ENCODE data around the gene BEGAIN. TPM values are rescaled to one million over a fixed set of nuclear protein-coding genes. Genes with fewer than 3 reads are reported as not detected.
A peak's percentile ranks its signal among the peaks of the same experiment; 100 is the strongest.

The BEGAIN gene, protein sequence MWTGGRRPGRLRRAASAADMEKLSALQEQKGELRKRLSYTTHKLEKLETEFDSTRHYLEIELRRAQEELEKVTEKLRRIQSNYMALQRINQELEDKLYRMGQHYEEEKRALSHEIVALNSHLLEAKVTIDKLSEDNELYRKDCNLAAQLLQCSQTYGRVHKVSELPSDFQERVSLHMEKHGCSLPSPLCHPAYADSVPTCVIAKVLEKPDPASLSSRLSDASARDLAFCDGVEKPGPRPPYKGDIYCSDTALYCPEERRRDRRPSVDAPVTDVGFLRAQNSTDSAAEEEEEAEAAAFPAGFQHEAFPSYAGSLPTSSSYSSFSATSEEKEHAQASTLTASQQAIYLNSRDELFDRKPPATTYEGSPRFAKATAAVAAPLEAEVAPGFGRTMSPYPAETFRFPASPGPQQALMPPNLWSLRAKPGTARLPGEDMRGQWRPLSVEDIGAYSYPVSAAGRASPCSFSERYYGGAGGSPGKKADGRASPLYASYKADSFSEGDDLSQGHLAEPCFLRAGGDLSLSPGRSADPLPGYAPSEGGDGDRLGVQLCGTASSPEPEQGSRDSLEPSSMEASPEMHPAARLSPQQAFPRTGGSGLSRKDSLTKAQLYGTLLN
- total RNA-seq (0.42 TPM), polyA plus RNA-seq (1.0 TPM)
- long read RNA-seq, donor 1: 0 reads
- long read RNA-seq, donor 2: 0 reads
- long read RNA-seq, donor 3: 0 reads
- long read RNA-seq, donor 4: 0 reads
- long read RNA-seq, donor 5: 0 reads
- long read RNA-seq, donor 6: 0 reads
- long read RNA-seq, donor 7, partial matches to known transcripts: 0 of 1 reads
- long read RNA-seq, donor 7, other reads (novel, unspliced or antisense): 0 of 1 reads
- long read RNA-seq, donor 8, partial matches to known transcripts: 0 of 1 reads
- long read RNA-seq, donor 8, other reads (novel, unspliced or antisense): 0 of 1 reads
- long read RNA-seq, donor 9: 0 reads
- long read RNA-seq, donor 10: 0 reads

DNA sequence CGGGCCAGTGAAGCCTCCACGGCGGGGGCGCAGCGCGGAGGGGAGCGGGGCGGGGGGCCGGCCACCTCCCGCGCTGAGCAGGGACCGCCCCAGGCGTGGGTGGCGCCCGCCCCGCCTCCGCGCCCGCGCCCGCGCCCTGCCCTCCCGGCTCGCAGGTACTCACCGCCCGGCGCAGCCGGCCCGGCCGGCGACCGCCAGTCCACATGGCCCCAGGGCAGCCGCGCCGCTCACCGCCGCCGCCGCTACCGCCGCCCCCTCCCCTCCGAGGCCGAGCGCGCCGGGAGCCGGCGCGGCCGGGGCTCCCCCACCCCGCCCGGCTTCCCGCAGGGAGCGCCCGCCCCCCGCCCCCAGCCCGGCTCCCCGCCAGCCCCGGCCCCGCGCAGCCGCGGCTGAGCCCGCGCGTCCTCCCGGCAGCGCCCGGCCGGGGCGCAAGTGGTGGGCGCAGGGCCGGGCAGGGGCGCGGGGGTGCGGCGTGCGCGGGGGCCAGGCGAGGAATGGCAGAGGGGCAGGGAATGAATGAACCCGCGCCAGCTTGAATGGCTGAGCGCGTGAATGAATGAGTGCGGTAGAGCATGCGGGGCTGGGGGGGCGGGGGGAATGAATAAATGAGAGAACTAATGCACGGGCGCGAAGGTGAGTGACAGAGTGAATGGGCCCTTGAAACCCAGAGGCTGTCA, at the start of gene BEGAIN:
Gene BEGAIN, minus strand, starts transcription at position 332 of the 677 bp plus-strand sequence. Its CDS starts 127 bp downstream, at position 205.
- peaks cover 0 to 3% of the 10 kb centered on the region in 2 donors for H3K4me1 ChIP-seq (ENCODE audit: control insufficient read depth in 2 of 2, insufficient read depth in 2 of 2, low read length in 2 of 2)
- H3K27me3 ChIP-seq (ENCODE audit: control insufficient read depth in 2 of 2, insufficient read depth in 1 of 2, low read length in 1 of 2): peaks cover 42 to 72% of the 10 kb centered on the region in 2 donors
- no peaks in the 10 kb centered on the region for H3K9me3 ChIP-seq (ENCODE audit: control insufficient read depth in 2 of 2, insufficient read depth in 1 of 2, low read length in 1 of 2)
- DNase-seq (ENCODE audit: low read depth in 6 of 9, low spot score in 9 of 9): no peak
- no peak within 1 kb of the TSS for H3K27ac ChIP-seq (ENCODE audit: low read depth in 1 of 2, low read length in 1 of 2)
- 2% methylated on average over 90 of the region's 90 CpGs for WGBS
- H3K36me3 ChIP-seq (ENCODE audit: control insufficient read depth in 2 of 2, insufficient read depth in 2 of 2, low read length in 1 of 2): no peaks in the 10 kb centered on the region
- H3K4me3 ChIP-seq (ENCODE audit: low read length in 2 of 2): peak within 1 kb of the TSS in 1 of 2 donors; percentile 45

DNA sequence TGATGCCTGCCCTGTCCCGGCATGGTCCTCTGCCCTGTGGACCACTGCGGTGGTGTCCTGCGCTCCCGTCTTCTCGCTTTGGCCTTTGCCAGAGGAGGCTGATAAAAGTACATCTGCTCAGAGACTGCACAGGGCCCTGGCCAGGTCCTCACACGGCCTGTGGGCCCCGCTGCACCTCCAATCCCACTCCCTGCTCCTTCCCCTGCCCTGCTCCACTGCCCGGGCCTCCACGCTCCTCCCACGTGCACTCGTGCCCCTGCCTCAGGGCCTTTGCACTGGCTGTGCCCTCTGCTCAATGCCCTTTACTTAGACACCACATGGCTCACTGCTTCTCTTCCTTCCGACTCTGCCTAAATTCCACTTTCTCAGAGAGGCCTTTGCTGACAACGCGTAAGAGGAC, 49.3 kb upstream of the BEGAIN start:
- DNase-seq (ENCODE audit: low read depth in 6 of 9, low spot score in 9 of 9): no peak
- WGBS: 97% methylated on average over 14 of the region's 14 CpGs
- Histone ChIP-seq H3K27ac (ENCODE audit: low read depth in 1 of 2, low read length in 1 of 2) (no peak overlapping the region), H3K36me3 (ENCODE audit: control insufficient read depth in 2 of 2, insufficient read depth in 2 of 2, low read length in 1 of 2) (no peaks in the 10 kb centered on the region), H3K4me1 (ENCODE audit: control insufficient read depth in 2 of 2, insufficient read depth in 2 of 2, low read length in 2 of 2) (peaks cover 34 to 53% of the 10 kb centered on the region in 2 donors), H3K9me3 (ENCODE audit: control insufficient read depth in 2 of 2, insufficient read depth in 1 of 2, low read length in 1 of 2) (no peaks in the 10 kb centered on the region), H3K4me3 (ENCODE audit: low read length in 2 of 2) (no peak overlapping the region), H3K27me3 (ENCODE audit: control insufficient read depth in 2 of 2, insufficient read depth in 1 of 2, low read length in 1 of 2) (no peaks in the 10 kb centered on the region)

DNA sequence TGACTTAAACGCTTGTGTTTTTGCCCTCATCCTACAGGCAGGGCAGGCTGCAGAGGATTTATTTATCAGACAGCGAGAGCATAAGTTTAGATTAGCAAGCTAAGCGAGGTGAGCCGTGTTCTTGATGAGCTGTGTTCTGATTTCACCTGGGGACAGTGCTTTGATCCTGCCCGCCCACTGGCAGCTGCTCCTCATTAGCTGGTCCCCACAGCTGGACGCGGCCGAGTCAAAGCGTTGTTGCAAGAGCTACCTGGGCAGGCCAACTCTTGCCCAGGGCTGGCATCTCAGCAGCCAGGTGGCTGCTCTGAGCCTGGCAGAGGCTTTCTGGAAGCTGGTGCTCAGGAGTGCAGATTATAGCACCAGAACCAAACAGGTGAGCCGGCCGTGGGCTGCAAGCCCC, 46.8 kb upstream of the BEGAIN start:
- H3K9me3 ChIP-seq (ENCODE audit: control insufficient read depth in 2 of 2, insufficient read depth in 1 of 2, low read length in 1 of 2): no peaks in the 10 kb centered on the region
- peaks cover 10 to 27% of the 10 kb centered on the region in 2 donors for H3K4me1 ChIP-seq (ENCODE audit: control insufficient read depth in 2 of 2, insufficient read depth in 2 of 2, low read length in 2 of 2)
- H3K4me3 ChIP-seq (ENCODE audit: low read length in 2 of 2): no peak overlapping the region
- no peak overlapping the region for H3K27ac ChIP-seq (ENCODE audit: low read depth in 1 of 2, low read length in 1 of 2)
- no peaks in the 10 kb centered on the region for H3K36me3 ChIP-seq (ENCODE audit: control insufficient read depth in 2 of 2, insufficient read depth in 2 of 2, low read length in 1 of 2)
- no peaks in the 10 kb centered on the region for H3K27me3 ChIP-seq (ENCODE audit: control insufficient read depth in 2 of 2, insufficient read depth in 1 of 2, low read length in 1 of 2)
- DNase-seq (ENCODE audit: low read depth in 6 of 9, low spot score in 9 of 9): no peak
- 93% methylated on average over 11 of the region's 11 CpGs for WGBS

DNA sequence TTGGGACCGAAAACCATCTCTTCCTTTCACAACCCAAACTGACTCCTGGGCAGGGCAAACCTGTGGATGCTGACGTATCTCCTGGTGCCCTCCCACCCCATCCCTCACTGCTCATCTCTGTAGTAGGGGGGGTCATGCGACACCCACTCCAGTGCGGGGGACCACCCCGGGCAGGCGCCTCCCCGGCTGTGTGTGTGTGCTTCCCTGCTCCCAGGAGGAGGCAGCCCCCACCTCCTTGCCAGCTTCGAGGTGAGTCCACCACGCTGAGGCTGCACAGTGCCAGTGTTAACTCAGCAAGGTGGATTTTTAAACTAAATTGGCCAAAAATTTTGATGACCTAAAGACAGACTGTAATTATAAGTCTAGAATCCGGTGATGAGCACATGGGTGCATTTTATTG, 46.2 kb upstream of the BEGAIN start:
- no peak overlapping the region for H3K27ac ChIP-seq (ENCODE audit: low read depth in 1 of 2, low read length in 1 of 2)
- WGBS: 96% methylated on average over 10 of the region's 10 CpGs
- no peak for DNase-seq (ENCODE audit: low read depth in 6 of 9, low spot score in 9 of 9)
- no peak overlapping the region for H3K4me3 ChIP-seq (ENCODE audit: low read length in 2 of 2)
- no peaks in the 10 kb centered on the region for H3K27me3 ChIP-seq (ENCODE audit: control insufficient read depth in 2 of 2, insufficient read depth in 1 of 2, low read length in 1 of 2)
- no peaks in the 10 kb centered on the region for H3K9me3 ChIP-seq (ENCODE audit: control insufficient read depth in 2 of 2, insufficient read depth in 1 of 2, low read length in 1 of 2)
- no peaks in the 10 kb centered on the region for H3K36me3 ChIP-seq (ENCODE audit: control insufficient read depth in 2 of 2, insufficient read depth in 2 of 2, low read length in 1 of 2)
- peaks cover 3 to 21% of the 10 kb centered on the region in 2 donors for H3K4me1 ChIP-seq (ENCODE audit: control insufficient read depth in 2 of 2, insufficient read depth in 2 of 2, low read length in 2 of 2)

DNA sequence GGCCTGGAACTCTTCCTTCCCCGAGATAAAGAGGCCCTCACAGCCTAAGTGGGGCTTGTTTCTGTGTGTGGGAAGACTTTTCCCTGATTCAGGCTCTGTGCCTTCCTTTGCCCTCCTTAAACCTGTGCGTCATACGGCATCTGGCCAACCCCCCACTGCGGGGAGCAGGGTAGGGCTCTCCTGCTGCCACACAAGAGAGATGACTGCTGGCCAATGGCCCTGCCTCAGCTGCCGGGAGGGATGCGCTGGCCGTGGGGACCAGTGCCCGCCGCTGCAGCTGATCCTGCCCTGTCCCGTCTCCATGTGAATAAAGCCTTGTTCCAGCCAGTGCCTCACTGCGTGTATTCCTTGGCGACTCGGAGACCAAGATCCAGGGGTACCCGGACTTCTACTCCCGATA, 42.5 kb upstream of the BEGAIN start:
- no peaks in the 10 kb centered on the region for H3K36me3 ChIP-seq (ENCODE audit: control insufficient read depth in 2 of 2, insufficient read depth in 2 of 2, low read length in 1 of 2)
- 93% methylated on average over 15 of the region's 15 CpGs for WGBS
- H3K27me3 ChIP-seq (ENCODE audit: control insufficient read depth in 2 of 2, insufficient read depth in 1 of 2, low read length in 1 of 2): no peaks in the 10 kb centered on the region
- peaks cover 0 to 3% of the 10 kb centered on the region in 2 donors for H3K4me1 ChIP-seq (ENCODE audit: control insufficient read depth in 2 of 2, insufficient read depth in 2 of 2, low read length in 2 of 2)
- no peak overlapping the region for H3K27ac ChIP-seq (ENCODE audit: low read depth in 1 of 2, low read length in 1 of 2)
- H3K9me3 ChIP-seq (ENCODE audit: control insufficient read depth in 2 of 2, insufficient read depth in 1 of 2, low read length in 1 of 2): no peaks in the 10 kb centered on the region
- no peak for DNase-seq (ENCODE audit: low read depth in 6 of 9, low spot score in 9 of 9)
- H3K4me3 ChIP-seq (ENCODE audit: low read length in 2 of 2): no peak overlapping the region

DNA sequence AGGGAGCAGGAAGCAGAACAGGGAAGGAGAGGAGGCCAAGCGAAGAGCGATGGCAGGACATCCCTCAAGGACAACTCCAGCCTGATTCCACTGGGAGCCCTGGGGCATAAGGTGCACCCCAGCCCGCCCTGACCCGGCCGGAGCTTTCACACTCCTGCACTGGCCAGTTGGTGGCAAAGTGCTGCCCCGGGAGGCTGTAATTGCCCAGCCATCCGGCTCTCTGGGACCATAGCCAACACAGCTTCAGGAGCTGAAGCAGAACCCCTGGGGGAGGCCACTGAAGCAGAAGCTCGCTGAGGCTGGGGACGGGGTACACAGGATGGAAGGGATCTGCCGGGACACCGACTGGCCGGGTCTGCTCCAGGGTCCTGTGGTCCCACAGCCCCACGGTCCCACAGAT, 41.9 kb upstream of the BEGAIN start:
- DNase-seq (ENCODE audit: low read depth in 6 of 9, low spot score in 9 of 9): no peak
- Histone ChIP-seq H3K36me3 (ENCODE audit: control insufficient read depth in 2 of 2, insufficient read depth in 2 of 2, low read length in 1 of 2) (no peaks in the 10 kb centered on the region), H3K27ac (ENCODE audit: low read depth in 1 of 2, low read length in 1 of 2) (no peak overlapping the region), H3K4me3 (ENCODE audit: low read length in 2 of 2) (no peak overlapping the region), H3K4me1 (ENCODE audit: control insufficient read depth in 2 of 2, insufficient read depth in 2 of 2, low read length in 2 of 2) (peaks cover 0 to 3% of the 10 kb centered on the region in 2 donors), H3K9me3 (ENCODE audit: control insufficient read depth in 2 of 2, insufficient read depth in 1 of 2, low read length in 1 of 2) (no peaks in the 10 kb centered on the region), H3K27me3 (ENCODE audit: control insufficient read depth in 2 of 2, insufficient read depth in 1 of 2, low read length in 1 of 2) (peaks cover 0 to 1% of the 10 kb centered on the region in 2 donors)
- WGBS: 94% methylated on average over 13 of the region's 13 CpGs

DNA sequence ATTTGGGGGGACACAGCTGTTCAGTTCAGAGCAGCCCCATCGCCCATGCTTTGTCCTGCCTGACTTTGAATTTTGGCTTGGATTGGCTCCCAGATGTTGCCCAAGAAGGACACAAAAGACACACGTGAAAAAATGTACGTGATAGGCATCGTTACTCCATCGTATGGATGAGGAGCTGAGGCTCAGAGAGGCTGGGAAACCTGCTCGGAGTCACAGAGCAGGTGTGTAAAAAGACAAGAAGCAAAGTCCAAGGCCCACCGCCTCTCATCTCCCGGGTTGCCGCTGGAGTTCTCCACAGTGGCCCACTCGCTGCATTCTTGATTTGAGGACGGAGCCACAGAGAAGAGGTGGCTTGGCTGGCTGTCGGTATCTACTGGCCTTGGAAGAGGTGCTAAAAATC, 41.0 kb upstream of the BEGAIN start:
- WGBS: 98% methylated on average over 12 of the region's 12 CpGs
- no peak for DNase-seq (ENCODE audit: low read depth in 6 of 9, low spot score in 9 of 9)
- H3K4me3 ChIP-seq (ENCODE audit: low read length in 2 of 2): no peak overlapping the region
- H3K27me3 ChIP-seq (ENCODE audit: control insufficient read depth in 2 of 2, insufficient read depth in 1 of 2, low read length in 1 of 2): peaks cover 0 to 3% of the 10 kb centered on the region in 2 donors
- peaks cover 0 to 3% of the 10 kb centered on the region in 2 donors for H3K4me1 ChIP-seq (ENCODE audit: control insufficient read depth in 2 of 2, insufficient read depth in 2 of 2, low read length in 2 of 2)
- H3K9me3 ChIP-seq (ENCODE audit: control insufficient read depth in 2 of 2, insufficient read depth in 1 of 2, low read length in 1 of 2): no peaks in the 10 kb centered on the region
- no peaks in the 10 kb centered on the region for H3K36me3 ChIP-seq (ENCODE audit: control insufficient read depth in 2 of 2, insufficient read depth in 2 of 2, low read length in 1 of 2)
- no peak overlapping the region for H3K27ac ChIP-seq (ENCODE audit: low read depth in 1 of 2, low read length in 1 of 2)

DNA sequence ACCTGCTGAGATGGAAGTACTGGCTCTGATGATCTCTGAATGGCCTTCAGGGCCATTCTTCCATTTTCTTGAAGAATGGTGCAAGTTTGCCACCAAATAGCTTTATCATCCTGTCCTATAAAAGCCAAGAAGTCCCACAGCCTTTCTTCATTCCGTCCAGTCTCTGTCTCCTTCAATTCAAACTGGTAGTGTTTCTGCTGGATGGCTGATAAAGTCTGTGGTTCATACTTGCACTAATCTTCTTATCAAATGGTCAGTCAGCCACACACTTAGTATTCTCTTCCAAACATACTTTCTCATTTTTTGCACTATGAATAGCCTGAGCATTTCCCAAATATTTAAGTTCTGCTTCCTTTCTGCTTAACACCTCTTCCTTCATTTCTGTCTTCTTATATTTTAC, 39.4 kb upstream of the BEGAIN start:
- H3K27me3 ChIP-seq (ENCODE audit: control insufficient read depth in 2 of 2, insufficient read depth in 1 of 2, low read length in 1 of 2): peaks cover 0 to 3% of the 10 kb centered on the region in 2 donors

More for the DNA sequence above, 39.4 kb upstream of the BEGAIN start:
- H3K4me3 ChIP-seq (ENCODE audit: low read length in 2 of 2): no peak overlapping the region
- no peaks in the 10 kb centered on the region for H3K9me3 ChIP-seq (ENCODE audit: control insufficient read depth in 2 of 2, insufficient read depth in 1 of 2, low read length in 1 of 2)
- H3K27ac ChIP-seq (ENCODE audit: low read depth in 1 of 2, low read length in 1 of 2): no peak overlapping the region
- no peaks in the 10 kb centered on the region for H3K4me1 ChIP-seq (ENCODE audit: control insufficient read depth in 2 of 2, insufficient read depth in 2 of 2, low read length in 2 of 2)
- 97% methylated on average over 1 of the region's 1 CpG for WGBS
- DNase-seq (ENCODE audit: low read depth in 6 of 9, low spot score in 9 of 9): no peak
- no peaks in the 10 kb centered on the region for H3K36me3 ChIP-seq (ENCODE audit: control insufficient read depth in 2 of 2, insufficient read depth in 2 of 2, low read length in 1 of 2)
